SK-N-MC (cell line): ENCODE measurements around the gene TMEM63A.

Experiments used
- FOXP2 ChIP-seq: optimal IDR thresholded peaks from 2 replicates; pipeline ENCODE3; 2011; ENCODE audit warnings: mild to moderate bottlenecking, moderate library complexity; ENCODE audit not compliant: insufficient read depth; ENCODE audit errors: extremely low read length, control extremely low read depth
- POLR2AphosphoS5 ChIP-seq: IDR thresholded peaks from 2 replicates; pipeline ENCODE4 v1.6.1; 2012; ENCODE audit warnings: mild to moderate bottlenecking, low read depth, low read length, borderline replicate concordance

DNA sequence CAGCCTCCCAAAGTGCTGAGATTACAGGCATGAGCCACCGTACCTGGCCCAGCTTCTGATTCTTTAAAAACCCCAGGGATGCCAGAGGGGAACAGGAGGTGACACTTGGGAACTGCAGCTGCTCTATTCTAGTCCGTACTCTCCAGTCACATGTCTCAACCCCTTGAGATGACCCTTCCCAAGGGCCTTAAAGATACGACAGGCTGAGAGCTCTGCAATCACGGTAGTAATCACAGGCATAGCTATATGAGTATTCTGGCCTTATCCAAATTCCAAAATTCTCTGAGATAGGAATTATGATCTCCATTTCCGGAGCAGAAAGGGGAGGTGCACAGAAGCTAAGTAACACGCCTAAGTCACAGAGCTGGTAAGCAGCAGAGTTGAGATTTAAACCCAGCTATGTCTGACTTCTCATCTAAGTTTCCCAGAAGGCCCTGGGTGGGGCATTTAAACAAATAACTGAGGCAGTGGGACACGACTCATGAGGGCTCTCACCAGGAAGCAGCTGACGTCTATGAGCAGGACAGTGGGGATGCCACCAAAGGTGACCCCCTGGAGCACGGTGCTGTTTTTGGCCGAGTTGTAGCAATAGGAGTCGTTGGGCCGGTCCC lies 5.2 kb downstream of the TMEM63A start:
- TF ChIP-seq POLR2AphosphoS5 (no peak), FOXP2 (no peak)
